HL-60 (cell line): ENCODE data around the gene MAPKAPK2.

ENCODE experiments used
- DNase-seq, 2 experiments: peaks; one replicate each; pipeline ENCODE4 v3.0.0-alpha.2; 2010 to 2020; ENCODE audit warnings: low read depth in 1 of 2, low spot score in 1 of 2
- H3K27ac ChIP-seq: fragments of 250-450 bp; sonication (Bioruptor Pico); replicated peaks from 2 replicates; pipeline ENCODE4 v1.5.1; 2020; ENCODE audit warnings: mild to moderate bottlenecking, moderate library complexity
- H3K27me3 ChIP-seq: fragments of 250-450 bp; sonication (Bioruptor Pico); 2 replicates; pipeline ENCODE4 v1.5.1; 2021; ENCODE audit warnings: mild to moderate bottlenecking, moderate library complexity; ENCODE audit not compliant: insufficient read depth, poor library complexity, severe bottlenecking
- H3K4me3 ChIP-seq: replicated peaks from 2 replicates; pipeline ENCODE4 v1.5.1; 2011; ENCODE audit warnings: mild to moderate bottlenecking, control low read depth, low read length; ENCODE audit not compliant: insufficient read depth
- CTCF ChIP-seq: IDR thresholded peaks from one replicate; pipeline ENCODE4 v1.5.1; 2011; ENCODE audit warnings: low read length, control low read depth, inconsistent platforms; ENCODE audit not compliant: insufficient read depth
- GABPA ChIP-seq: IDR thresholded peaks from 2 replicates; pipeline ENCODE4 v1.6.1; 2012; ENCODE audit warnings: low read depth
- POLR2AphosphoS5 ChIP-seq: IDR thresholded peaks from 2 replicates; pipeline ENCODE4 v1.6.1; 2012; ENCODE audit warnings: low read depth
- SPI1 ChIP-seq: IDR thresholded peaks from 2 replicates; pipeline ENCODE4 v1.6.1; 2012; ENCODE audit warnings: low read depth, mild to moderate bottlenecking, borderline replicate concordance
- TF ChIP-seq, protein P1 (sequence below): IDR thresholded peaks from 2 replicates; pipeline ENCODE4 v1.6.1; 2012; ENCODE audit warnings: low read depth; ENCODE audit not compliant: insufficient replicate concordance

Gene MAPKAPK2

DNA sequence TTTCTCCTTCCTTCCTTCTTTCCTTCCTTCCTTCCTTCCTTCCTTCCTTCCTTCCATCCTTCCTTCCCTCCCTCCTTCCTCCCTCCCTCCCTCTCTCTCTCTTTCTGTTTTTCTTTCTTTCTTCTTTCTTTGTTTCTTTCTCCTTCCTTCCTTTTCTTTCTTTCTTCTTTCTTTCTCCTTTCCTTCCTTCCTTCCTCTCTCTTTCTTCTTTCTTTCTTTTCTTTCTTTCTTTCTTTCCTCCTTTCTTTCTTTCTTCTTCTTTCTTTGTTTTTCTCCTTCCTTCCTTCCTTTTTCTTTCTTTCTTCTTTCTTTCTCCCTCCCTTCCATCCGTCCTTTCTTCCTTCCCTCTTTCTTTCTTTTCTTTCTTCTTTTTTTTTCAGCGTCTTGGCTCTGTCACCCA, 67.8 kb downstream of the MAPKAPK2 start:
- H3K4me3 ChIP-seq, result no peak overlapping the region
- TF ChIP-seq GABPA (no peak), POLR2AphosphoS5 (no peak), CTCF (no peak), SPI1 (no peak)
- H3K27me3 ChIP-seq, result no peaks in the 10 kb centered on the region
- DNase-seq, result no peak
- no peak overlapping the region for H3K27ac ChIP-seq

- TF ChIP-seq POLR2AphosphoS5 (no peak), GABPA (no peak), CTCF (no peak), SPI1 (no peak)
- TF ChIP-seq, protein P1, sequence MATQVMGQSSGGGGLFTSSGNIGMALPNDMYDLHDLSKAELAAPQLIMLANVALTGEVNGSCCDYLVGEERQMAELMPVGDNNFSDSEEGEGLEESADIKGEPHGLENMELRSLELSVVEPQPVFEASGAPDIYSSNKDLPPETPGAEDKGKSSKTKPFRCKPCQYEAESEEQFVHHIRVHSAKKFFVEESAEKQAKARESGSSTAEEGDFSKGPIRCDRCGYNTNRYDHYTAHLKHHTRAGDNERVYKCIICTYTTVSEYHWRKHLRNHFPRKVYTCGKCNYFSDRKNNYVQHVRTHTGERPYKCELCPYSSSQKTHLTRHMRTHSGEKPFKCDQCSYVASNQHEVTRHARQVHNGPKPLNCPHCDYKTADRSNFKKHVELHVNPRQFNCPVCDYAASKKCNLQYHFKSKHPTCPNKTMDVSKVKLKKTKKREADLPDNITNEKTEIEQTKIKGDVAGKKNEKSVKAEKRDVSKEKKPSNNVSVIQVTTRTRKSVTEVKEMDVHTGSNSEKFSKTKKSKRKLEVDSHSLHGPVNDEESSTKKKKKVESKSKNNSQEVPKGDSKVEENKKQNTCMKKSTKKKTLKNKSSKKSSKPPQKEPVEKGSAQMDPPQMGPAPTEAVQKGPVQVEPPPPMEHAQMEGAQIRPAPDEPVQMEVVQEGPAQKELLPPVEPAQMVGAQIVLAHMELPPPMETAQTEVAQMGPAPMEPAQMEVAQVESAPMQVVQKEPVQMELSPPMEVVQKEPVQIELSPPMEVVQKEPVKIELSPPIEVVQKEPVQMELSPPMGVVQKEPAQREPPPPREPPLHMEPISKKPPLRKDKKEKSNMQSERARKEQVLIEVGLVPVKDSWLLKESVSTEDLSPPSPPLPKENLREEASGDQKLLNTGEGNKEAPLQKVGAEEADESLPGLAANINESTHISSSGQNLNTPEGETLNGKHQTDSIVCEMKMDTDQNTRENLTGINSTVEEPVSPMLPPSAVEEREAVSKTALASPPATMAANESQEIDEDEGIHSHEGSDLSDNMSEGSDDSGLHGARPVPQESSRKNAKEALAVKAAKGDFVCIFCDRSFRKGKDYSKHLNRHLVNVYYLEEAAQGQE, result no peak
- no peak overlapping the region for H3K4me3 ChIP-seq
- peak in 1 of 2 experiments; percentile 79 for DNase-seq
- H3K27me3 ChIP-seq, result no peaks in the 10 kb centered on the region
- no peak overlapping the region for H3K27ac ChIP-seq
These were observed 68.4 kb downstream of the MAPKAPK2 start for GRCh38 chr1:206753141-206753540.

DNA sequence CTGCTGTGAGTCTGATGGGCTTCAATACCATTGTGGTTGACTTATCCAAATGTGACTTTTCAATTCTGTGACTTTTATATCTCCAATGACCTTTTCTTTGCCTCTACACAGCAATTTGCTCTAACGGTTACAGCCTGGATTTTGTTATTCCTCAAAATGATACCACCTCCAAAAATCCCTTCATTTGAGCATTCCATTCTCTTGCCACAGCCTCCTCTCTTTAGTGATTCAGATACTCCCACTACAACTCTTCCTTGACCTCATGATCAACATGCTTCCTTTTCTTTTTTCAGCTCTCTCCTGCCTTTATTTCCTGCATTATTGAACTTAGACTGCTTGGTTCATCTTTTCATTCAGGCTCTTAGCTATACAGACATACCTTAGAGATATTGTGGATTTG, 69.3 kb downstream of the MAPKAPK2 start:
- TF ChIP-seq CTCF (no peak), POLR2AphosphoS5 (no peak), SPI1 (no peak), GABPA (no peak)
- TF ChIP-seq, protein P1, result no peak
- DNase-seq, result no peak
- Histone ChIP-seq H3K27ac (no peak overlapping the region), H3K27me3 (no peaks in the 10 kb centered on the region), H3K4me3 (no peak overlapping the region)

- Histone ChIP-seq H3K27ac (peak overlapping the region; percentile 61), H3K4me3 (no peak overlapping the region), H3K27me3 (no peaks in the 10 kb centered on the region)
- peak in 1 of 2 experiments; percentile 53 for DNase-seq
- no peak for TF ChIP-seq POLR2AphosphoS5
- no peak for TF ChIP-seq SPI1
- no peak for TF ChIP-seq GABPA
- no peak for TF ChIP-seq CTCF
- TF ChIP-seq, protein P1, result no peak
These were observed 73.0 kb downstream of the MAPKAPK2 start for GRCh38 chr1:206757524-206758266.
